K562 (cell line): ENCODE results near the gene SYT1.

ENCODE experiments used
- BHLHE40 ChIP-seq: IDR thresholded peaks from 2 replicates; pipeline ENCODE4 v1.6.1; 2011; ENCODE audit warnings: low read length, improper control_type of control experiment
- CBFB ChIP-seq: sonication (generic); formaldehyde crosslinking; IDR thresholded peaks from 2 replicates; pipeline ENCODE4 v1.4.0; 2020; ENCODE audit warnings: mild to moderate bottlenecking, missing genetic modification reagents
- CTCF ChIP-seq, 3 experiments: IDR thresholded peaks in 2 of 3; conservative IDR thresholded peaks in 1 of 3; 2 replicates each; pipeline ENCODE4 v1.5.1; 2011 to 2012; ENCODE audit warnings: low read length in 3 of 3, mild to moderate bottlenecking in 3 of 3, control low read depth in 2 of 3, improper control_type of control experiment in 1 of 3, inconsistent platforms in 1 of 3, low read depth in 1 of 3, mixed read lengths in 1 of 3, moderate library complexity in 1 of 3; ENCODE audit not compliant: insufficient read depth in 2 of 3
- EZH2 ChIP-seq: IDR thresholded peaks from 2 replicates; pipeline ENCODE4 v1.6.1; 2012; ENCODE audit warnings: low read depth, mild to moderate bottlenecking, inconsistent platforms, low read length, borderline replicate concordance
- FOS ChIP-seq: IDR thresholded peaks from 3 replicates; pipeline ENCODE4 v1.6.1; 2011; ENCODE audit not compliant: insufficient read length; ENCODE audit errors: extremely low read depth
- HDAC1 ChIP-seq, 2 experiments: fragments of 450-650 bp; IDR thresholded peaks; 2 replicates each; pipeline ENCODE4 v1.6.1; 2016 to 2017; ENCODE audit warnings: inconsistent platforms in 1 of 2, mild to moderate bottlenecking in 1 of 2, moderate library complexity in 1 of 2
- JUN ChIP-seq, 2 experiments: sonication (generic) in 1 of 2; formaldehyde crosslinking in 1 of 2; IDR thresholded peaks; 2 replicates each; pipeline versions ENCODE4 v1.6.1 to v1.8.0; 2012 to 2022; ENCODE audit warnings: borderline replicate concordance in 2 of 2, mild to moderate bottlenecking in 2 of 2, improper control_type of control experiment in 1 of 2, low read depth in 1 of 2, low read length in 1 of 2, missing genetic modification reagents in 1 of 2
- POLR2AphosphoS5 ChIP-seq: IDR thresholded peaks from 2 replicates; pipeline ENCODE4 v1.6.1; 2011; ENCODE audit warnings: mild to moderate bottlenecking, low read depth, low read length, moderate library complexity; ENCODE audit not compliant: control insufficient read depth, insufficient read depth
- RBM39 ChIP-seq: fragments of 200-400 bp; formaldehyde crosslinking; optimal IDR thresholded peaks from 2 replicates; pipeline ENCODE3; 2018; ENCODE audit warnings: low read depth, low read length
- SIN3B ChIP-seq: fragments of 450-650 bp; IDR thresholded peaks from 2 replicates; pipeline ENCODE4 v1.6.1; 2017; ENCODE audit warnings: low read depth, mild to moderate bottlenecking, moderate library complexity
- ZNF780A ChIP-seq: fragments of 250-450 bp; sonication (Bioruptor Pico); IDR thresholded peaks from 2 replicates; pipeline ENCODE4 v1.5.0; 2021; ENCODE audit warnings: mild to moderate bottlenecking
- TF ChIP-seq, protein P1 (sequence below), 2 experiments: fragments of 450-650 bp in 1 of 2; sonication (generic) in 1 of 2; formaldehyde crosslinking in 1 of 2; IDR thresholded peaks in 1 of 2; conservative IDR thresholded peaks in 1 of 2; 2 replicates each; pipeline versions ENCODE4 v1.6.1 to v1.8.1; 2016 to 2023; ENCODE audit warnings: mild to moderate bottlenecking in 2 of 2, moderate library complexity in 2 of 2, inconsistent platforms in 1 of 2, missing genetic modification reagents in 1 of 2
- TF ChIP-seq, protein P2 (sequence below), 2 experiments: fragments of 450-650 bp; IDR thresholded peaks; 2 replicates each; pipeline ENCODE4 v1.6.1; 2016; ENCODE audit warnings: mild to moderate bottlenecking in 2 of 2, borderline replicate concordance in 1 of 2, low read depth in 1 of 2, moderate library complexity in 1 of 2

GRCh38 chr12:79016181-79016580 is 151.6 kb downstream of the SYT1 start:
- TF ChIP-seq RBM39 = no peak
- TF ChIP-seq CTCF (IDR thresholded peaks at IDR 0.05 in 2 of 3, conservative IDR thresholded peaks at IDR 0.05 in 1 of 3; ENCODE audit: insufficient read depth in 2 of 3, low read depth in 1 of 3, low read length in 3 of 3) = no peak
- TF ChIP-seq ZNF780A = no peak
- TF ChIP-seq BHLHE40 = no peak
- TF ChIP-seq SIN3B = no peak
- no peak for TF ChIP-seq HDAC1 (IDR thresholded peaks at IDR 0.05)
- TF ChIP-seq CBFB (CRISPR knock-in tag) = no peak
- TF ChIP-seq POLR2AphosphoS5 = no peak
- no peak for TF ChIP-seq EZH2
- TF ChIP-seq JUN (IDR thresholded peaks at IDR 0.05; ENCODE audit: borderline replicate concordance, low read depth, low read length) = no peak
- no peak for TF ChIP-seq JUN (CRISPR knock-in tag; IDR thresholded peaks at IDR 0.05; ENCODE audit: borderline replicate concordance)
- TF ChIP-seq, protein P1, sequence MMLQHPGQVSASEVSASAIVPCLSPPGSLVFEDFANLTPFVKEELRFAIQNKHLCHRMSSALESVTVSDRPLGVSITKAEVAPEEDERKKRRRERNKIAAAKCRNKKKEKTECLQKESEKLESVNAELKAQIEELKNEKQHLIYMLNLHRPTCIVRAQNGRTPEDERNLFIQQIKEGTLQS (IDR thresholded peaks at IDR 0.05) = no peak
- TF ChIP-seq, protein P1 (CRISPR knock-in tag; conservative IDR thresholded peaks at IDR 0.05) = no peak
- TF ChIP-seq FOS = no peak
- TF ChIP-seq, protein P2, sequence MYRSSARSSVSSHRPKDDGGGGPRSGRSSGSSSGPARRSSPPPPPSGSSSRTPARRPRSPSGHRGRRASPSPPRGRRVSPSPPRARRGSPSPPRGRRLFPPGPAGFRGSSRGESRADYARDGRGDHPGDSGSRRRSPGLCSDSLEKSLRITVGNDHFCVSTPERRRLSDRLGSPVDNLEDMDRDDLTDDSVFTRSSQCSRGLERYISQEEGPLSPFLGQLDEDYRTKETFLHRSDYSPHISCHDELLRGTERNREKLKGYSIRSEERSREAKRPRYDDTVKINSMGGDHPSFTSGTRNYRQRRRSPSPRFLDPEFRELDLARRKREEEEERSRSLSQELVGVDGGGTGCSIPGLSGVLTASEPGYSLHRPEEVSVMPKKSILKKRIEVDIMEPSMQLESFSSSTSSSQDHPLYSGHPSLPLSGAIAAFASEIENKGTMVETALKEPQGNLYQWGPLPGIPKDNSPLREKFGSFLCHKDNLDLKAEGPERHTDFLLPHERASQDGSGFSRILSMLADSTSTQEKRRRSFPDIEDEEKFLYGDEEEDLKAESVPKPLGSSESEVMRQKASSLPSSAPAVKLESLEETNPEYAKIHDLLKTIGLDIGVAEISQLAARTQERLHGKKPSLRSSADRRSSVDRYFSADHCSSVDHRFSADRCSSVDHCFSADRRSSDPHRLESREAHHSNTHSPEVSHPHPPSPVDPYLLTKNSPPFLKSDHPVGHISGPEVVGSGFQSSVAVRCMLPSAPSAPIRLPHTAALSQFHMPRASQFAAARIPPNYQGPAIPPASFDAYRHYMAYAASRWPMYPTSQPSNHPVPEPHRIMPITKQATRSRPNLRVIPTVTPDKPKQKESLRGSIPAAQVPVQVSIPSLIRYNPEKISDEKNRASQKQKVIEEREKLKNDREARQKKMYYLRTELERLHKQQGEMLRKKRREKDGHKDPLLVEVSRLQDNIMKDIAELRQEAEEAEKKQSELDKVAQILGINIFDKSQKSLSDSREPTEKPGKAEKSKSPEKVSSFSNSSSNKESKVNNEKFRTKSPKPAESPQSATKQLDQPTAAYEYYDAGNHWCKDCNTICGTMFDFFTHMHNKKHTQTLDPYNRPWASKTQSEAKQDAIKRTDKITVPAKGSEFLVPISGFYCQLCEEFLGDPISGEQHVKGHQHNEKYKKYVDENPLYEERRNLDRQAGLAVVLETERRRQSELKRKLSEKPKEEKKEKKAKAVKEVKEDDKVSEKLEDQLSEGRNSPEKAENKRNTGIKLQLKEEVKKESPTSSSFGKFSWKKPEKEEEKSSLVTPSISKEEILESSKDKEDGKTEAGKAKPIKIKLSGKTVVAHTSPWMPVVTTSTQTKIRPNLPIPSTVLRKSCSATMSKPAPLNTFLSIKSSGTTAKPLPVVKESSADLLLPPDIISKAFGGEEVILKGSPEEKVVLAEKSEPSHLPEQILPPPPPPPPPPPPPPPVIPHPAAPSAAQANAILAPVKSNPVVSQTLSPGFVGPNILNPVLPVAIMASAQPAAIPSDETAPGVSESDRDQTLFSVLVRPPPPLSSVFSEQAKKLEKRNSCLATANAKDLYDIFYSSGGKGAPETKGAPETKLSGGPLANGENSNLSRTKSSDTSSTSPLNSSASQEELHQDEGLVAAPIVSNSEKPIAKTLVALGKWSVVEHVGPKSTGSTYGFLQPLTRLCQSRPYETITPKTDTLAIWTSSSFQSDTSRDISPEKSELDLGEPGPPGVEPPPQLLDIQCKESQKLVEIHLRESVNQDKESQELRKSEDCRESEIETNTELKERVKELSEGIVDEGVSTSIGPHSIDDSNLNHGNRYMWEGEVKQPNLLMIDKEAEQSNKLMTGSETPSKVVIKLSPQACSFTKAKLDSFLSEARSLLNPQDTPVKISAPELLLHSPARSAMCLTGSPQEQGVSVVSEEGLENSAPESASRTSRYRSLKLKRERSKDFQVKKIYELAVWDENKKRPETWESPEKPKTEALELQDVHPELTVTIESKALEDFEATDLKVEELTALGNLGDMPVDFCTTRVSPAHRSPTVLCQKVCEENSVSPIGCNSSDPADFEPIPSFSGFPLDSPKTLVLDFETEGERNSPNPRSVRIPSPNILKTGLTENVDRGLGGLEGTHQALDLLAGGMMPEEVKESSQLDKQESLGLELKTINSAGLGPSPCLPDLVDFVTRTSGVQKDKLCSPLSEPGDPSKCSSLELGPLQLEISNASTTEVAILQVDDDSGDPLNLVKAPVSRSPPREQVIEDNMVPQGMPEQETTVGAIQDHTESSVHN (IDR thresholded peaks at IDR 0.05; ENCODE audit: borderline replicate concordance in 1 of 2, low read depth in 1 of 2) = no peak
